GM12878 (cell line): ENCODE results near the gene TLL2. TPM values are rescaled to one million over a fixed set of nuclear protein-coding genes. Genes with fewer than 3 reads are reported as not detected.
A peak's percentile ranks its signal among the peaks of the same experiment; 100 is the strongest.

Experiments used
- CBFB ChIP-seq: IDR thresholded peaks from 2 replicates; pipeline ENCODE4 v1.6.1; 2016; ENCODE audit warnings: antibody characterized with exemption, low read depth
- CUX1 ChIP-seq: IDR thresholded peaks from 2 replicates; pipeline ENCODE4 v1.6.1; 2012; ENCODE audit warnings: improper control_type of control experiment, low read depth, low read length; ENCODE audit not compliant: insufficient replicate concordance
- E2F4 ChIP-seq: IDR thresholded peaks from 2 replicates; pipeline ENCODE4 v1.6.1; 2012; ENCODE audit warnings: low read depth, low read length, improper control_type of control experiment
- EP300 ChIP-seq, 2 experiments: fragments of 150-350 bp in 1 of 2; IDR thresholded peaks; 2 replicates each; pipeline ENCODE4 v1.6.1; 2011 to 2012; ENCODE audit warnings: low read depth in 2 of 2, low read length in 2 of 2, borderline replicate concordance in 1 of 2, improper control_type of control experiment in 1 of 2, inconsistent platforms in 1 of 2; ENCODE audit not compliant: control insufficient read depth in 1 of 2
- KLF5 ChIP-seq: fragments of 450-650 bp; IDR thresholded peaks from 2 replicates; pipeline ENCODE4 v1.6.1; 2014; ENCODE audit warnings: mild to moderate bottlenecking; ENCODE audit not compliant: partially characterized antibody
- MEF2A ChIP-seq: IDR thresholded peaks from 2 replicates; pipeline ENCODE4 v1.6.1; 2011; ENCODE audit warnings: low read depth, mild to moderate bottlenecking, low read length, moderate library complexity; ENCODE audit not compliant: insufficient read depth
- NFIC ChIP-seq: IDR thresholded peaks from 2 replicates; pipeline ENCODE4 v1.6.1; 2012; ENCODE audit warnings: low read depth, mild to moderate bottlenecking, inconsistent platforms, low read length, moderate library complexity
- NR2C2 ChIP-seq: IDR thresholded peaks from 2 replicates; pipeline ENCODE4 v1.6.1; 2011; ENCODE audit warnings: borderline replicate concordance, low read depth; ENCODE audit not compliant: control insufficient read depth, insufficient read length
- PKNOX1 ChIP-seq: fragments of 450-650 bp; IDR thresholded peaks from 2 replicates; pipeline ENCODE4 v1.6.1; 2016; ENCODE audit warnings: mild to moderate bottlenecking
- POLR2AphosphoS5 ChIP-seq: IDR thresholded peaks from 2 replicates; pipeline ENCODE4 v1.6.1; 2011; ENCODE audit warnings: mild to moderate bottlenecking, low read length, inconsistent platforms
- POU2F2 ChIP-seq: IDR thresholded peaks from 3 replicates; pipeline ENCODE4 v1.6.1; 2011; ENCODE audit warnings: low read depth, mild to moderate bottlenecking, low read length, borderline replicate concordance
- RBBP5 ChIP-seq: fragments of 200-600 bp; sonication (generic); conservative IDR thresholded peaks from 2 replicates; pipeline ENCODE4 v1.6.1; 2016
- TAF1 ChIP-seq: IDR thresholded peaks from 2 replicates; pipeline ENCODE4 v1.6.1; 2011; ENCODE audit warnings: mild to moderate bottlenecking, low read depth, low read length, borderline replicate concordance
- WRNIP1 ChIP-seq: IDR thresholded peaks from 2 replicates; pipeline ENCODE4 v1.6.1; 2011; ENCODE audit warnings: low read depth, low read length, improper control_type of control experiment, borderline replicate concordance
- ZNF622 ChIP-seq: fragments of 450-650 bp; IDR thresholded peaks from 2 replicates; pipeline ENCODE4 v1.6.1; 2017; ENCODE audit warnings: mild to moderate bottlenecking, inconsistent platforms
- polyA plus RNA-seq, 11 experiments: library from polyadenylated mRNA; depleted of rRNA in 4 of 11; unstranded in 6 of 11; stranded (reverse) in 5 of 11; fragments of >200 nt; fragmentation: Nextera tagmentation in 4 of 11; fragmentation: Illumina TruSeq in 1 of 11; extraction: Ambion mirVana in 4 of 11; extraction: Trizol in 1 of 11; gene quantifications; 1 replicate in 1 of 11; 2 replicates in 10 of 11; pipeline versions ENCODE4 v1.2.1 to v1.2.3, GENCODE V29; 2011 to 2016; ENCODE audit warnings: inconsistent platforms in 2 of 11, missing spikeins in 2 of 11, low read depth in 1 of 11
- total RNA-seq, 4 experiments: library from RNA; depleted of rRNA in 3 of 4; stranded (reverse); fragments of >200 nt in 3 of 4; fragmentation: Illumina TruSeq in 1 of 4; extraction: Trizol in 1 of 4; gene quantifications; 2 replicates each; pipeline versions ENCODE4 v1.2.1 to v1.2.3, GENCODE V29; 2013 to 2021
- TF ChIP-seq, protein P1 (sequence below): fragments of 450-650 bp; formaldehyde crosslinking; IDR thresholded peaks from 2 replicates; pipeline ENCODE4 v1.4.0; 2022; ENCODE audit warnings: mild to moderate bottlenecking, moderate library complexity

TLL2 gene
- total and polyA plus RNA-seq, 10 of the 15 experiments (the other 5 are each of a cell fraction or from before 2014, with no cell fraction given): 0.02 to 2.1 (median 0.52) TPM

- no peak for TF ChIP-seq CUX1
- TF ChIP-seq PKNOX1: no peak
- TF ChIP-seq NFIC: peak; percentile 61; the same call in 1 of the 2 replicates
- no peak for TF ChIP-seq POLR2AphosphoS5
- no peak for TF ChIP-seq POU2F2
- no peak for TF ChIP-seq WRNIP1
- TF ChIP-seq EP300 (IDR thresholded peaks at IDR 0.05; ENCODE audit: borderline replicate concordance in 1 of 2, control insufficient read depth in 1 of 2, low read depth in 2 of 2, low read length in 2 of 2): no peak
- TF ChIP-seq, protein P1, sequence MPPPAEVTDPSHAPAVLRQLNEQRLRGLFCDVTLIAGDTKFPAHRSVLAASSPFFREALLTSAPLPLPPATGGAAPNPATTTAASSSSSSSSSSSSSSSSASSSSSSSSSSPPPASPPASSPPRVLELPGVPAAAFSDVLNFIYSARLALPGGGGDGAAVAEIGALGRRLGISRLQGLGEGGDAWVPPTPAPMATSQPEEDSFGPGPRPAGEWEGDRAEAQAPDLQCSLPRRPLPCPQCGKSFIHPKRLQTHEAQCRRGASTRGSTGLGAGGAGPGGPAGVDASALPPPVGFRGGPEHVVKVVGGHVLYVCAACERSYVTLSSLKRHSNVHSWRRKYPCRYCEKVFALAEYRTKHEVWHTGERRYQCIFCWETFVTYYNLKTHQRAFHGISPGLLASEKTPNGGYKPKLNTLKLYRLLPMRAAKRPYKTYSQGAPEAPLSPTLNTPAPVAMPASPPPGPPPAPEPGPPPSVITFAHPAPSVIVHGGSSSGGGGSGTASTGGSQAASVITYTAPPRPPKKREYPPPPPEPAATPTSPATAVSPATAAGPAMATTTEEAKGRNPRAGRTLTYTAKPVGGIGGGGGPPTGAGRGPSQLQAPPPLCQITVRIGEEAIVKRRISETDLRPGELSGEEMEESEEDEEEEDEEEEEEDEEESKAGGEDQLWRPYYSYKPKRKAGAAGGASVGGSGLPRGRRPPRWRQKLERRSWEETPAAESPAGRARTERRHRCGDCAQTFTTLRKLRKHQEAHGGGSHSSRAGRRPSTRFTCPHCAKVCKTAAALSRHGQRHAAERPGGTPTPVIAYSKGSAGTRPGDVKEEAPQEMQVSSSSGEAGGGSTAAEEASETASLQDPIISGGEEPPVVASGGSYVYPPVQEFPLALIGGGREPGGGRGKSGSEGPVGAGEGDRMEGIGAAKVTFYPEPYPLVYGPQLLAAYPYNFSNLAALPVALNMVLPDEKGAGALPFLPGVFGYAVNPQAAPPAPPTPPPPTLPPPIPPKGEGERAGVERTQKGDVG: no peak
- no peak for TF ChIP-seq ZNF622
- TF ChIP-seq MEF2A: no peak
- no peak for TF ChIP-seq RBBP5
- TF ChIP-seq CBFB: no peak
- TF ChIP-seq E2F4: no peak
- TF ChIP-seq TAF1: no peak
- TF ChIP-seq NR2C2: no peak
- no peak for TF ChIP-seq KLF5
- TF ChIP-seq, all 136 proteins: peak for 12
Measured at GRCh38 chr10:96448021-96448457, 65.7 kb downstream of the TLL2 start (continued).
